ENCODE measurements around the gene ZBTB43.

DNA sequence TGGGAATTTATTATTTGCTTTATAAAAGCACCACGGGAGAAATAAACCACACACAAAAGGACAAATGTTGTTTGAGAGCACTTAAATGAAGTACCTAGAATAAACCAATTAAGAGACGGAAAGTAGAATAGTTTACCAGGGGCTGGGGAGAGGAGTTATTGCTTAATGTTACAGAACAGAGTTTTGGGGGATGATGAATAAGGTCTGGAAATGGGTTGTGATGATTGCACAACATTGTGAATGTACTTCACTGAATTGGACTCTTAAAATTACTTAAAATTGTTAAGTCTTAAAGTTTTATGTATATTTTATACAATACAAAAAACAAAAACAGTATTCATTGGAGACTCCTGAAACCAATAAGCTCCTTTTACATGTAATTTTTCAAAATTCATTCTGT is 1.5 kb downstream of the ZBTB43 start:
- TF ChIP-seq, protein P1, sequence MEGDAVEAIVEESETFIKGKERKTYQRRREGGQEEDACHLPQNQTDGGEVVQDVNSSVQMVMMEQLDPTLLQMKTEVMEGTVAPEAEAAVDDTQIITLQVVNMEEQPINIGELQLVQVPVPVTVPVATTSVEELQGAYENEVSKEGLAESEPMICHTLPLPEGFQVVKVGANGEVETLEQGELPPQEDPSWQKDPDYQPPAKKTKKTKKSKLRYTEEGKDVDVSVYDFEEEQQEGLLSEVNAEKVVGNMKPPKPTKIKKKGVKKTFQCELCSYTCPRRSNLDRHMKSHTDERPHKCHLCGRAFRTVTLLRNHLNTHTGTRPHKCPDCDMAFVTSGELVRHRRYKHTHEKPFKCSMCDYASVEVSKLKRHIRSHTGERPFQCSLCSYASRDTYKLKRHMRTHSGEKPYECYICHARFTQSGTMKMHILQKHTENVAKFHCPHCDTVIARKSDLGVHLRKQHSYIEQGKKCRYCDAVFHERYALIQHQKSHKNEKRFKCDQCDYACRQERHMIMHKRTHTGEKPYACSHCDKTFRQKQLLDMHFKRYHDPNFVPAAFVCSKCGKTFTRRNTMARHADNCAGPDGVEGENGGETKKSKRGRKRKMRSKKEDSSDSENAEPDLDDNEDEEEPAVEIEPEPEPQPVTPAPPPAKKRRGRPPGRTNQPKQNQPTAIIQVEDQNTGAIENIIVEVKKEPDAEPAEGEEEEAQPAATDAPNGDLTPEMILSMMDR (conservative IDR thresholded peaks at IDR 0.05; ENCODE audit: low read depth in 2 of 2), result no peak
- TF ChIP-seq CREB1 (CRISPR knock-in tag; IDR thresholded peaks at IDR 0.05; ENCODE audit: low read depth) (no peak), EZH2 (IDR thresholded peaks at IDR 0.05; ENCODE audit: low read depth, unreplicated experiment) (no peak), STAT1 (IDR thresholded peaks at IDR 0.05; ENCODE audit: unreplicated experiment) (no peak), POLR2AphosphoS5 (IDR thresholded peaks at IDR 0.05; ENCODE audit: low read depth) (no peak)
- TF ChIP-seq, protein P2, sequence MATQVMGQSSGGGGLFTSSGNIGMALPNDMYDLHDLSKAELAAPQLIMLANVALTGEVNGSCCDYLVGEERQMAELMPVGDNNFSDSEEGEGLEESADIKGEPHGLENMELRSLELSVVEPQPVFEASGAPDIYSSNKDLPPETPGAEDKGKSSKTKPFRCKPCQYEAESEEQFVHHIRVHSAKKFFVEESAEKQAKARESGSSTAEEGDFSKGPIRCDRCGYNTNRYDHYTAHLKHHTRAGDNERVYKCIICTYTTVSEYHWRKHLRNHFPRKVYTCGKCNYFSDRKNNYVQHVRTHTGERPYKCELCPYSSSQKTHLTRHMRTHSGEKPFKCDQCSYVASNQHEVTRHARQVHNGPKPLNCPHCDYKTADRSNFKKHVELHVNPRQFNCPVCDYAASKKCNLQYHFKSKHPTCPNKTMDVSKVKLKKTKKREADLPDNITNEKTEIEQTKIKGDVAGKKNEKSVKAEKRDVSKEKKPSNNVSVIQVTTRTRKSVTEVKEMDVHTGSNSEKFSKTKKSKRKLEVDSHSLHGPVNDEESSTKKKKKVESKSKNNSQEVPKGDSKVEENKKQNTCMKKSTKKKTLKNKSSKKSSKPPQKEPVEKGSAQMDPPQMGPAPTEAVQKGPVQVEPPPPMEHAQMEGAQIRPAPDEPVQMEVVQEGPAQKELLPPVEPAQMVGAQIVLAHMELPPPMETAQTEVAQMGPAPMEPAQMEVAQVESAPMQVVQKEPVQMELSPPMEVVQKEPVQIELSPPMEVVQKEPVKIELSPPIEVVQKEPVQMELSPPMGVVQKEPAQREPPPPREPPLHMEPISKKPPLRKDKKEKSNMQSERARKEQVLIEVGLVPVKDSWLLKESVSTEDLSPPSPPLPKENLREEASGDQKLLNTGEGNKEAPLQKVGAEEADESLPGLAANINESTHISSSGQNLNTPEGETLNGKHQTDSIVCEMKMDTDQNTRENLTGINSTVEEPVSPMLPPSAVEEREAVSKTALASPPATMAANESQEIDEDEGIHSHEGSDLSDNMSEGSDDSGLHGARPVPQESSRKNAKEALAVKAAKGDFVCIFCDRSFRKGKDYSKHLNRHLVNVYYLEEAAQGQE (IDR thresholded peaks at IDR 0.05; ENCODE audit: unreplicated experiment), result no peak
- TF ChIP-seq, protein P3, sequence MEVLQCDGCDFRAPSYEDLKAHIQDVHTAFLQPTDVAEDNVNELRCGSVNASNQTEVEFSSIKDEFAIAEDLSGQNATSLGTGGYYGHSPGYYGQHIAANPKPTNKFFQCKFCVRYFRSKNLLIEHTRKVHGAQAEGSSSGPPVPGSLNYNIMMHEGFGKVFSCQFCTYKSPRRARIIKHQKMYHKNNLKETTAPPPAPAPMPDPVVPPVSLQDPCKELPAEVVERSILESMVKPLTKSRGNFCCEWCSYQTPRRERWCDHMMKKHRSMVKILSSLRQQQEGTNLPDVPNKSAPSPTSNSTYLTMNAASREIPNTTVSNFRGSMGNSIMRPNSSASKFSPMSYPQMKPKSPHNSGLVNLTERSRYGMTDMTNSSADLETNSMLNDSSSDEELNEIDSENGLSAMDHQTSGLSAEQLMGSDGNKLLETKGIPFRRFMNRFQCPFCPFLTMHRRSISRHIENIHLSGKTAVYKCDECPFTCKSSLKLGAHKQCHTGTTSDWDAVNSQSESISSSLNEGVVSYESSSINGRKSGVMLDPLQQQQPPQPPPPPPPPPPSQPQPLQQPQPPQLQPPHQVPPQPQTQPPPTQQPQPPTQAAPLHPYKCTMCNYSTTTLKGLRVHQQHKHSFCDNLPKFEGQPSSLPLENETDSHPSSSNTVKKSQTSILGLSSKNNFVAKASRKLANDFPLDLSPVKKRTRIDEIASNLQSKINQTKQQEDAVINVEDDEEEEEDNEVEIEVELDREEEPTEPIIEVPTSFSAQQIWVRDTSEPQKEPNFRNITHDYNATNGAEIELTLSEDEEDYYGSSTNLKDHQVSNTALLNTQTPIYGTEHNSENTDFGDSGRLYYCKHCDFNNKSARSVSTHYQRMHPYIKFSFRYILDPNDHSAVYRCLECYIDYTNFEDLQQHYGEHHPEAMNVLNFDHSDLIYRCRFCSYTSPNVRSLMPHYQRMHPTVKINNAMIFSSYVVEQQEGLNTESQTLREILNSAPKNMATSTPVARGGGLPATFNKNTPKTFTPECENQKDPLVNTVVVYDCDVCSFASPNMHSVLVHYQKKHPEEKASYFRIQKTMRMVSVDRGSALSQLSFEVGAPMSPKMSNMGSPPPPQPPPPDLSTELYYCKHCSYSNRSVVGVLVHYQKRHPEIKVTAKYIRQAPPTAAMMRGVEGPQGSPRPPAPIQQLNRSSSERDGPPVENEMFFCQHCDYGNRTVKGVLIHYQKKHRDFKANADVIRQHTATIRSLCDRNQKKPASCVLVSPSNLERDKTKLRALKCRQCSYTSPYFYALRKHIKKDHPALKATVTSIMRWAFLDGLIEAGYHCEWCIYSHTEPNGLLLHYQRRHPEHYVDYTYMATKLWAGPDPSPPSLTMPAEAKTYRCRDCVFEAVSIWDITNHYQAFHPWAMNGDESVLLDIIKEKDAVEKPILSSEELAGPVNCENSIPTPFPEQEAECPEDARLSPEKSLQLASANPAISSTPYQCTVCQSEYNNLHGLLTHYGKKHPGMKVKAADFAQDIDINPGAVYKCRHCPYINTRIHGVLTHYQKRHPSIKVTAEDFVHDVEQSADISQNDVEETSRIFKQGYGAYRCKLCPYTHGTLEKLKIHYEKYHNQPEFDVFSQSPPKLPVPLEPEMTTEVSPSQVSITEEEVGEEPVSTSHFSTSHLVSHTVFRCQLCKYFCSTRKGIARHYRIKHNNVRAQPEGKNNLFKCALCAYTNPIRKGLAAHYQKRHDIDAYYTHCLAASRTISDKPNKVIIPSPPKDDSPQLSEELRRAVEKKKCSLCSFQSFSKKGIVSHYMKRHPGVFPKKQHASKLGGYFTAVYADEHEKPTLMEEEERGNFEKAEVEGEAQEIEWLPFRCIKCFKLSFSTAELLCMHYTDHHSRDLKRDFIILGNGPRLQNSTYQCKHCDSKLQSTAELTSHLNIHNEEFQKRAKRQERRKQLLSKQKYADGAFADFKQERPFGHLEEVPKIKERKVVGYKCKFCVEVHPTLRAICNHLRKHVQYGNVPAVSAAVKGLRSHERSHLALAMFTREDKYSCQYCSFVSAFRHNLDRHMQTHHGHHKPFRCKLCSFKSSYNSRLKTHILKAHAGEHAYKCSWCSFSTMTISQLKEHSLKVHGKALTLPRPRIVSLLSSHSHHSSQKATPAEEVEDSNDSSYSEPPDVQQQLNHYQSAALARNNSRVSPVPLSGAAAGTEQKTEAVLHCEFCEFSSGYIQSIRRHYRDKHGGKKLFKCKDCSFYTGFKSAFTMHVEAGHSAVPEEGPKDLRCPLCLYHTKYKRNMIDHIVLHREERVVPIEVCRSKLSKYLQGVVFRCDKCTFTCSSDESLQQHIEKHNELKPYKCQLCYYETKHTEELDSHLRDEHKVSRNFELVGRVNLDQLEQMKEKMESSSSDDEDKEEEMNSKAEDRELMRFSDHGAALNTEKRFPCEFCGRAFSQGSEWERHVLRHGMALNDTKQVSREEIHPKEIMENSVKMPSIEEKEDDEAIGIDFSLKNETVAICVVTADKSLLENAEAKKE (CRISPR knock-in tag; IDR thresholded peaks at IDR 0.05), result no peak

Measured in GM23338 (cell line).